HG02973 (cell line): ENCODE results near the gene C10orf143.
"Not testable (repeated sequence)": the region's sequence is repeated elsewhere in the genome, so short reads cannot be mapped to it uniquely, and the experiment has no call there.

Experiments used
- ATAC-seq: cut with Tn5 transposase; IDR thresholded peaks from one replicate; pipeline ENCODE4 v1.9.1; 2021; ENCODE audit warnings: moderate library complexity; ENCODE audit not compliant: unreplicated experiment

Gene C10orf143

DNA sequence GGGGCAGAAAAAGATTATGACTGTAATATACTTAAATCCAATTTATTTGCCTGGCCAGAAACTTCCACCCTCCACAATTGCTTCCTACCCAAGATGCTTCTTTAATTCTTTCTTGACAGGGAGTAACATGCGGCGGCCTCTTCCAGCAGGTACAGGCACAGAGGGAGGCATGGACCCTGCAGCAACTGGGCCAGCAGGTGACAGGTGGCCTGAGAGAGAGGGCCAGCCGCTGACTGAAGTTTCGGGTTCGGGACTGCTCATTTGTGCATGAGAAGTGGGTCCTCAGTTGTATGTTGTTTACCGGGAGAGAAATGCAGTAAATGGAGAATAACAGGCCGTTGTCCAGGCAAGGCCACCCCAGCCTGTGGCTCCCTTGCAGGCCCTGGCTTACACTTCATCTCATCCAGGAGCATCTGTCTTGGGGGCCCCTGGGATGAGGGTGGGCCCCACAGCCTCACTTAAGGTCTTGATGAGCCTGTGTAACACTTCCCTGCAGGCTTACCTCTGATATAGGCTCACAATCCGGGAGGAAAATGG lies 72.5 kb downstream of the C10orf143 start:
- ATAC-seq = no peak

DNA sequence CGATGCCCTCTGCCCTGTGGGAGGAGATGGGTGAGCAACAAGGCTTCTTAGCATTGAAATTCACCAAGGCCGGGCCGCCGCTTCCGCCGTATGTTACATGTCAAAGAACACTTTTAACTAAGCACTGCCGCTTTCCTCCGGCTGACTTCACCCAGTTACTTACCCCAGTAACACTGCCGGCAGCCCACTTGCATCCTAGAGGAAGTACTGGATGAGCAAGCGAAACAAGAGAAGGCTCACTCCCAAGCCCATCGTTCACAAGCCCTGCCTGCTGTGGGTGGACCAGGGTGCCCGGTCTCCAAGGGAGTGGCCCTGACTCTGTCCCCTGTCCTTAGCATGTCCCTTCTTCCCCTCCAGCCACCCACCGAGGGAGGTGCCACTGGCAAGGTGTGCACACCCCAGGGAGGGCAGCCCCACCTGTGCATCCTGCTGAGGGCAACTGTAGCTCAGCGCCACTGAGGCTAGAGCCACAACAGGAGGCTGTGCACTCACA lies 73.4 kb downstream of the C10orf143 start:
- no peak for ATAC-seq

DNA sequence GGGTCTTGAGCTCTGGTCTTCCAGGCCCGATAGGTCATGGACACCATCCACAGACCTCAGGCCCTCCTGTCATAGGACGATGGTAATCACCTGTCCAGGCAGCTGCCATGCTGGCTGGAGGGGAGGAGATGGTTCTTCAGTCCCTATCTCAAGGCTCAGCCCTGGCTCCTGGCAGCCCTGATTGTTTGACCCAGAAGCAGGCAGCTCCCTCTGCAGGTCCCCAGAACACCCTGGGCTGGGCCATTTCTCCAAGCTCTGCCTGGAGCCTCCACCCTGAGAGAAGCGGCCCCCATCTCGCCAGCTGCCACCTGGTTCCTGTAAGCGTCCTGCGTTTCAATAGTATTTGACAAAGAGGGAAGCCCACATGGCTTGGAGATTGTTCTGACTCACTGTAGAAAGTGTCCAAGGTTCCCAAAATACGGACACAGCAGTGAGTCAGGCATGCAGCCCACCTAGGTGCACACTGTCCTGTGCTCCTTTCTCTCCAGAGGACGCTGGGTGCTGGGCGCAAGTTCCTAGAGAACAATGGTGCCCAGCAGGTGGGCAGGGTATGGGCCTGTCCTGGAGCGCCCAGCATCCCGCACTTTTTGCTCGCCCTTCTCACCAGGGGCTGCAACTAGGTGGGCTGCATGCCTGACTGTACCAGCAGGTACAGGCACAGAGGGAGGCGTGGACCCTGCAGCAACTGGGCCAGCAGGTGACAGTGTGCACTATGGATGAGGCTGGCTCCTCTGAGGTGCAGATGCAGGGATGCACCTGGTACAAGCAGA lies 74.1 kb downstream of the C10orf143 start:
- ATAC-seq = no peak

DNA sequence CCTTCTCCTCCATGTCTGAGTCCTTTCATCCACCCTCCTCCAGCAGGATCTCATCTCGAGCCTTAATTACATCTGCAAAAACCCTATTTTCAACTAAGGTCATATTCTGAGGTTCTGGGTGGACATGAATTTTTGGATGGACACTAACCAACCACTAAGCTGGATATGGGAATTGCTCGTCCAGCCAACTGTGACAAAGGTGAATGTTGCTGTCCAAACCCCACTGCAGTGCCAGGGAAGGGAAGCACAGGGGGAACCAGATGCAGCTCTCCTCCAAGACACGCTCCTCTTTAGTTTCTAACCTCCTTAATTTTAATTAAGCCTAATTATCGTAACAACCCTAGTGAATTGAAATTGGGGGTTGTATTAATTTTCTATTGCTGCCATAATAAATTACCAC lies 81.4 kb downstream of the C10orf143 start:
- ATAC-seq = no peak

DNA sequence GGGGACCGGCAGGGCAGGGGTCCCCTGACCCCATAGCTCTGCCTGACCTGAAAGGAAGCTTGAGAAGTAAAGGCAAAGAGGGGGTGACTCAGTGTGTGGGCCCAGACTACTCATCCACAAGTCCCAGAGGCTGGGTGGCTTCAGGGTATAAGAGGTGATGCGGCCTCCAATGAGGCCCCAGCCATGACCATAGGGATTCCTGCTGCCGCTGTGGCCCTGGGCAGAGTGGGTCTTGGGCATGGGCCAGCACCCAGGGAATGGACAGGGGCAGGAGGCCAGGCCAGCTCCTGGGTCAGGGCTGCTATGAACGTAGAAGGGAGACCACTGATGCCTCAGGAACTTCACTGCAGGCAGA lies 82.2 kb downstream of the C10orf143 start:
- no peak for ATAC-seq

DNA sequence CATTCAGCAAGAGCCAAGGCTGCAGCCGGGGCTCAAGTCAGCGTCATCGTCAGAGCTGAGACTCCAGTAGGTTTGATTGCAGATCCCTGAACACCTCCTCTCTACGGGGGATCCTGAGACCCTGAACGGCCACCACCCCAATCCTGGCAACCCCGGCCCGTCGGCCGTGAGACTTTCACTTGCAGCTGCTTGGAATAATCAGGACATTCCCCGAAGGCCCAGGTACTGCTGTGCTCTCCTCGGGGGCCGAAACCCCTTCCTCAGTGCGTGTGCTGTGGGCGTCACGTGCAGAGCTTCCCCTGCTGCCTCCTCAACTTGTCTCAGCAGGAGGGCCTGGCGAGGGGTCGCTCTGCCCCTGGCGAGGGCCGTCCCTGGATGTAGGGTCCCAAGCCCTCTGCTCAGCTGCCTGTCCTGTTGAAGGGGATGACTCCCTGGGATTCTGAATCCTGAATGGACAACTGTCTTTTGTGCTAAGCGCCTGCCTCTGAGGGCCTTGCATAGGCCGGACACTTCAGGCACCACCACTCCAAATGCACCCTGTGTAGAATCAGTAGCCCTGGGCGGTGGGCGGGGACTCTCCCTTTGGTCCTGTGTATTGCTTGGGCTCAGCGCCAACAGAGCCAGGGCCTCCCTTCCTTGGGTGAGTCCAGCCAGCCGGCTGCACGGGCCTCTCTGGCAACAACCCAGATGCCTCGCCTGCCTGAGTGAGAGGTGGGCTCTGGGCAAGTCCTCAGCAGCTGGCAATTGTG lies 82.7 kb downstream of the C10orf143 start:
- ATAC-seq = no peak

DNA sequence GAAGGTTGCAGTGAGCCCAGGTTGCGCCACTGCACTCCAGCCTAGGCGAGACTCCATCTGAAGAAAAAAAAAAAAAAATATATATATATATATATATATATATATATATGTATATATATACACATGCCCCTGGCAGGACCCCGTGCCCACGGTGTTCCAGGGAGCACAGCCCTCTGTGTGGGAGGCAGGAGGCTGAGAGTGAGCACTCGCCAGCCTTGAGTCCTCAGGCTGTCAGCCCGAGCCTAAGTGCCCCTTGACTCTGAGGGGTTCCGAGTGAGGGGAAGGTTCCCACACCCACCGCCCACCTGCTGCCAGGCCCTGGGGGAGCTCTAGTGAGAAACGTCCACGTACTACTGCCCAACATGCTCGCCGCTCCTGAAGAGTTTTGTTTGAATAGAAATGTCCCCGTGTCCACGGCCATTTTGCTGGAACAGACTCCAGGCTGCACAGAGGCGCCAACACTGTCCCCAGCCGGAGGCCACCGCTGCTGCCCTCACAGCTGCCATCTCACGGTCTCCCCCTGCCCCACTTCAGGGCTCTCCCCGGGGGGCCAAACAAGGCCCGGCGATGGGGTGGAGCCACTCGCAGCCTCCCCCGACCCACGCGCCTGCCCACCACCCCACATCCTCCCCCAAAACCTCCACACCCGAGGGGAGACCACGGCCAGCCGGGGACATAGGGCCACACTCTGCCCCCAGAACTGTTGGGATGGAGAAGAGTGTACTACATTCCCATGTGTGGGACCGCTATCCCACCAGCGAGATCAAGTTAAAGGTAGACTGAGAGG lies 83.8 kb downstream of the C10orf143 start:
- ATAC-seq = no peak

DNA sequence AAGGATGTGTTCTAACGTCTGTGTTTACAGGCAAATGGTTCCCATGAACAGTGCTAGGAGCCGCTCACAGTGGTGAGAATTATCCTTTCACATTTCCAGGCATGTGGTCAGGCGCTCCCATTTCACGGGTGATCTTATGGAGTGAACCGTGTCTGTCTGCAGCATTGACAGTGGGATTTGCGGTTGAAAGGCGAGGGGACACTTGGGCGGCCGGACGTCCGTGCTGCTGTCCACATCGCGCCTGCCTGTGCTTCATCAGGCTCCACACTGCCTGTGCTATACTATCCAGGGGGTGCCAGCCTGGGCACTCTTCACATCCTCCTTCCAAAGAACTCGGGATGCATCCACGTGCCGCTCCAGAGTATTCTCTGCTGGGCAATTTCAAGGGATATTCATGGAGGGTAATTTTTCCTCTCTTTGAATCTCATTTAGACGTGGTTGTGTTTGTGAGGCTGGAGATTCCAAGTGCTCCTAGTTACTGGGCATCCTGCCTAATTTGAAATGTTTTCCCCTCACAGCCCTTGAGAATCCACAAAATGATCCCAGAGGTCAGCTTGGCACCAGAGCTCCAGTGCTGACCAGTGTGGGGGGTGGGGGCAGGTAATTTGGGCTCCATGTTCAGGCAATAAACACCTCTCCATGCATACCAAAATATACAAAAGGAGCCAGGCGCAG lies 84.7 kb downstream of the C10orf143 start:
- no peak for ATAC-seq

DNA sequence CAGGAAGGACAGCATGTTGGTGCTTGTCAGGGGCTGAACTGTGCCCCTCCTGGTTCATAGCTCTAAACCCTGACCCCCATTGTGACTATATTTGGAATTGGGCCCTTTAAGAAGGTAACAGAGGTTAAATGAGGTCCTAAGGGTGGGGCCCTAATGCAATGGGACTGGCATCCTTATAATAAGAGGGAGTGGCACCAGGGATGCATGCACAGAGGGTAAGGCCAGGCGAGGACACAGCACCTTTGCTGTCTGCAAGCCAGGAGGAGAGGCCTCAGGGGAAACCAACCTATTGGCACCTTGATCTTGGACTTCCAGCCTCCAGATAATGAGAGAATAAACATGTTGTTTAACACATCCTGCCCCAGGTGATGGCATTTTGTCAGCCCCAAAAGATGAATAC lies 85.3 kb downstream of the C10orf143 start:
- no peak for ATAC-seq

DNA sequence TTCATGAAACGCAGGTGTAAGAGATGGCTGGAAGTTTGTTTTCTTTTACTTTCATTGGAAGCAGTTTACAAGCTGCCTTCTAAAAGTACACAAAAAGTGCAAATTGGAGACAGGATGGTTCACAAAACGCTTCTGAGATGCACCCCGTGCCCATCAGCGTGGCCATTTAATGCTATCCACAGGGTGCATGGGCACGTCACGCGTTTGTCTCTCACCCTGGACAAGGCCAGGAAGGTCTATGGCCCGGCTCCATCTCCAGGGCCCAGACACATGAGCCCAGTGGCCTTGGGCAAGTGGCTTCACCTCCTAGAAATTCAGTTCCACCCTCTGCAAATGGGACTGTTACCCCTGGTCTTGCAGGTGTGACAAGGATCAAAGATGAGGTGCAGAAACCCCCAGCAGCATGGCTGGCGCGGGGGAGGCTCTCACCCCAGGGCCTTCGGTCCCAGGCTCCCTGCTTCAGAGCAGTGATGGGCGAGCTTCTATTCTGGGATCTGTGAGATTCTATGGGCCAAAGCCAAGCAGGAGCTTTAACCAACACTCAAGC lies 85.8 kb downstream of the C10orf143 start:
- no peak for ATAC-seq

DNA sequence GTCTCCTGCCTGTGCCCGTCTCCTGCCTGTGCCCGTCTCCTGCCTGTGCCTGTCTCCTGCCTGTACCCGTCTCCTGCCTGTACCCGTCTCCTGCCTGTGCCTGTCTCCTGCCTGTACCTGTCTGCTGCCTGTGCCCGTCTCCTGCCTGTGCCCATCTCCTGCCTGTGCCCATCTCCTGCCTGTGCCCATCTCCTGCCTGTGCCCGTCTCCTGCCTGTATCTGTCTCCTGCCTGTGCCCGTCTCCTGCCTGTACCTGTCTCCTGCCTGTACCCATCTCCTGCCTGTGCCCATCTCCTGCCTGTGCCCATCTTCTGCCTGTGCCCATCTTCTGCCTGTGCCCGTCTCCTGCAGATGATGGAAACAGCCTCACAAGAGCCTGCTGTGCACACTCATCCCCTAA lies 86.3 kb downstream of the C10orf143 start:
- ATAC-seq = not testable (repeated sequence)

DNA sequence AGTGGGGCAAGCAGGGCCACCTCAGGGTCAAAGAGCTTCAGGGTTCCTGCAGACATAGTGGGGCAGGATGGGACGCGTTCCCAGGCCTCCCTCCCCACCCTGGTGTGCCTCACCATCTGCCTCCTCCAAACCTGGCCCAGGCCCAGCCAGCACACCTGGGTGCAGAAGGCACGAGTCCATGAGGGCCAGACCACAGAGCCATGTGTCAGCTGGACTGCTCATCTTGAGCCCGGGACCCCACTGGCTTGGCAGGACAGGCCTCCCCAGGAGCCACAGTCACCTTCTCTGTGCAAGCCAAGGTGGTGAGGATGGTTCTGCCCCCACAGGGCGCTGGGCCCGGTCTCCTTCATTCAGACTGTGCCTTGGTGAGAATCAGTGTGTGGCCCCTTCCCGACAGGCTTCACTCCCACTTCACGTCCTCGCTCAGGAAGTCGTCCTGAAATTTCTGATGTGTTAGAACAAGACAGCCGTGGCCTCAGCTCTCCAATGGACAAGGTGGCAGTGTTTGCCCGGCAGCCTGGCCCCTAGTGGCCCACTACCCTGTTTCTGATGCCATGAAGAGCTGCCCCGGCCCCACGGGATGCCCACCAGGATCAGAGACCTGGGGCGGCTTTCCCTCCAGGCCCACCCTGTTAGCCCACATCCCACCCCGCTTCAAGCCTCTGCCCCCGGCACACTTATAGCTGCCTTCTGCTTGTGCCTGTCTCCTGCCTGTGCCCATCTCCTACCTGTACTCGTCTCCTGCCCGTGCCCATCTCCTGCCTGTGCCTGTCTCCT lies 87.0 kb downstream of the C10orf143 start:
- ATAC-seq = no peak

DNA sequence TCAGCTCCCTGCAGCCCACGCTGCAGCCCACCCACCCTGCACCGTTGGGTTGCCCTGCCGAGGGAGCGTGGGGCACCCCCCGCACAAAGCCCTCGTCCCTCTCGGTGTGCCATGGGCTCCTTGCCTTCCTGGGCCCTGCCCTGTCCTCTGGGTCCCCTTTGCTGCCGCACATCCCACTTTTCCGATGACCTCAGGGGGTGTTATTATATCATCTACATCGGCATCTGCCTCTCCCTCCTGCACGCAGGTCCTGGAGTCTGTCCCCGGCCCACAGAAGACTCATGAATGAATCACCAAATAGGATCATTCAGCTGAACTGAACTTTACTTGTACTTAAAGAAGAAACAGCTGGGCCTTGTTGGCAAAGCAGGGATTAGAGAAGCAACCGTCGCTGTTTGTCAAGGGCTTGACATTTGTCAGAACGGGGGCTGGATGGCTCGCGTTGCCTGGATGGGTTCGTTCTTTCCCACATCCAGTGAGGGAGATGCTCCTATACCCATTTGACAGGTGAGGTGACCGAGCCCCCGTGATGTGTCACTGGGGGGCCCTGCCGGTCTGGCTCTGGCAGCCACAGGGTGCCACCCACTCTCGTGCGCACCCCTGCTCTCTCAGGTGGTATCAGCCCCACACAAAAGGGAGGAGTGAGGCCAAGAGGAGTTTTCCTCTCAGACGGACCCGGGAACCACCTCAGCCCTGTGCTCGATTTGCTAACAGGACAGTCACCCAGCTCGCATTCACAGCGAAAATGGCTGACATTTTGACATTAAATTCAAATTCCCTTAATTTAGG lies 87.9 kb downstream of the C10orf143 start:
- ATAC-seq = no peak

DNA sequence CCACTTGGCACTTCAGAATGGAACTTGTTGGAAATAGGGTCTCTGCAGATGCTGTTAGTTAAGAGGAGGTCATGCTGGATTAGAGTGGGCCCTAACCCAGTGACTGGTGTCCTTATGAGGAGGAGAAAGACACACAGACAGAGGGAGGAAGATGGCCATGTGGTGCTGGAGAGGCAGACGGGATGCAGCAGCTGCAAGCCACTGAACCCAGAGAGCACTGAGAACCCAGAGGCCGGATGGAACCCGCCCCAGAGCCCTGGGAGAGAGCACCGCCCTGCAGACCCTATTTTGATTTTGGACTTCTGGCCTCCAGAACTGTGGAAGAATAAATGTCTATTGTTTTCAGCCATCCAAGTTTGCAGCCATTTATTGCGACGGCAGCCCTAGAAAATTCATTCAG lies 88.5 kb downstream of the C10orf143 start:
- no peak for ATAC-seq

DNA sequence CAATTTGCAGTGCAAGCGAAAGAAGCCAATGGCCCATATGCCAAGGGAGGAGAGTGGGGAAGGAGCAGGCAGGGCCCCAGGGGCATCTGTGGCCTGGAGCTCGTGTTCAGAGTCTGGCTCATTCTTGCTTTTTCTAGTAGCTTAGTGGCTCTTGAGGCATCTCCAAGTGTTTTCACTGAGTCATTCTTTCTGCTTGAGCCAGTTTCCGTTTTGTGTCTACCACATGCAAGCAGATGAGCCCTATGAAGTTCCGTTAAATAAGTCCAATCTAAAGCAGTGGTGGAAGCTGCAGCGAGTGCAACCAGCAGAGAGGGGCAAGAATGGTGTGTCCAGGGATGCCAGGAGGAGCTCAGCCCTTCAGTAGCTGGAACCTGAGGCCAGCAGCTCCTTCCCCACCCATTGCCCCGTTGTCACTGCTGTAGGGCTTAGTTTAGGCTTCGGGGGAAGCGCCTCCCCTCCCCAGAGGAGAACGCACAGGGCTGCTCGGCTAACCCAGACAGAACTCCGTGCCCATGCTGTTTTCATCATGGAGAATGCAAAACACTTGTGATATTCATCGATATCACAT lies 89.2 kb downstream of the C10orf143 start:
- ATAC-seq = no peak

DNA sequence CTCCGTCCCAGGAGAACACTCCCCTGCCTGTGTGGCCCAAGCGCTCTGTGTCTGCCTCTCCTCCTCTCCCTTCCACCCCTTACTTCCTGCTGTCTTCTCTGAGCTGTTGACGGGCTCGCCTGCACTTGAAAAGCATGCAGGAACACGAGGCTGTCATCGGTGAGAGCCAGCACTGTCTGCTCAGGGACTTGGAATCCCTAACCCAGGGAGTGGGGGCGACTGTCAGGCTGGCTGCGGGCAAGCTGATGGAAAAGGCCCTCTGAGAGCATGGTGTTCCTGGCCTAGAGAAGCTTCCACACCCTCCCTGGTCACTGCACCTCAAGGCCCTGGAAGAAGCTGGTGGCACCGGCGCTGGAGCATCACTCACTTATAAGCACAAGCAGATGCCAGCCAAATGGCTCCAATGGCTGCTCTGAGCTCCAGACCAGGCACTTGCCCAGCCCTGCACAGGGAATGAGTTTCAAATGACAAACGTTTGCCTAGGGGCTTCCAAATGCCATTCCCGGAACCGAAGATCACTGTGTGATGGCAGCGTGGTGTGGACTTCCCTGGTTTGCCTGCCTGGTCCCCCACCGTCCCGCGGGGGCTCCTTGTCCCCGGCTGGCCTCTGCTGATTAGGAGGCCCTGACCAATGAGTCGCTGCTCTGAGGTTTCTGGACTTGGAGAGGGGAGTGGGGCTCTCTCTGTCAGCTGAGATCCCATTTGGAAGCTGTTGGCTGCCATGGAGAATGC lies 89.8 kb downstream of the C10orf143 start:
- ATAC-seq = no peak

DNA sequence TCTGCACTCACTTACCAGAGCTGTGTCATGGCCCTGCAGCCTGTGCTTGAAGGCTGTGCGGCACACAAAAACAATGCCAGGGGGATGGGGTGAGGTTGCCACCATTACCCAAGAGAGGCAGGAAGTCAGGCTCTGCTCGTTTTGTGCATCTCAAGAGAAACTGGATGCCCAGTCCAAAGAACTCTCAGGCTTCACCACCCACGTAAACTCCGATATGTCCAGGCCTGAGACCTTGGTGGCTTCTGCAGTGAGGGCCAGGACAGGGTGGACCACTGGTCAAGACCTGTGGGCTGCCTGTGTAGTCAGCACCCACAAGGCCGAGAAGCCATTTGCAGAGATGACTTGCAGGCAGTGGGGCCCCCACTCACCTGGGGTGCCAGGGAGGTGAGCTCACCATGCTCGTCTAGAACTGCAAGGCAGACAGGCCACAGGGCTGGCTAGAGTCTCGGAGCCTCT lies 91.9 kb downstream of the C10orf143 start:
- no peak for ATAC-seq

DNA sequence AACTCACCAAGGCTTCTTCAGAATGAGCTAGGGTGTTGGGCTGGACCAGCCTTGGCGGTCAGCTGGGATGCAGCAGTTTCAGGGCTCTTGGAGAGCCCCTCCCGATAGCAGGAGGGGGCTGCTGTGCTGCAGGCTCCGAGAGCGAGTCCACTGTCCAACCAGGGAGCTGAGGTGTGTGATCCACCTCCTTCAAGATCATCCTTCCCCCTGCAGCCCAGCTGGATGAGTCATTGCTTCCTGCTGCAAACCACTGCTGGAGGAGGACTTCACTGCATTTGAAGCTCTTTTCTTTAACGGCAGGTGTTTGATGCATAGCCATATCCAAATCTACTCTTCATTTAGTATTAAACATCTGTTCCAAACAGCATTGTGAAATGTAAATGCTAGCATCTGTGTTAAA lies 92.4 kb downstream of the C10orf143 start:
- ATAC-seq = no peak
